Upper lobe of left lung (tissue), 4 donors: ENCODE measurements around the gene EVI5.

Source experiments
- CTCF ChIP-seq, 6 experiments: fragments of 450-650 bp in 4 of 6; fragments of 200-600 bp in 2 of 6; sonication (generic) in 2 of 6; IDR thresholded peaks; one replicate each; pipeline ENCODE4 v1.5.1; 2016 to 2019; ENCODE audit warnings: antibody characterized with exemption in 6 of 6
- POLR2A ChIP-seq, 4 donors: fragments of 450-650 bp; IDR thresholded peaks; one replicate each; pipeline ENCODE4 v1.5.1; 2016 to 2017; ENCODE audit warnings: antibody characterized with exemption in 4 of 4, mild to moderate bottlenecking in 2 of 4

GRCh38 chr1:92470216-92470615 lies 314.7 kb downstream of the EVI5 start:
- TF ChIP-seq CTCF (IDR thresholded peaks at IDR 0.05): no peak
- TF ChIP-seq POLR2A (IDR thresholded peaks at IDR 0.05): no peak
